Measurements from ENCODE around the gene RIMOC1. TPM values are rescaled to one million over a fixed set of nuclear protein-coding genes. Genes with fewer than 3 reads are reported as not detected.

Gene RIMOC1
- total RNA-seq, 4 donors from 2014 or later = 11.6 to 19.1 (median 12.4) TPM

GRCh38 chr5:41951224-41951623 lies 47.1 kb downstream of the RIMOC1 start:
- DNase-seq = no peak
- TF ChIP-seq, protein P1, sequence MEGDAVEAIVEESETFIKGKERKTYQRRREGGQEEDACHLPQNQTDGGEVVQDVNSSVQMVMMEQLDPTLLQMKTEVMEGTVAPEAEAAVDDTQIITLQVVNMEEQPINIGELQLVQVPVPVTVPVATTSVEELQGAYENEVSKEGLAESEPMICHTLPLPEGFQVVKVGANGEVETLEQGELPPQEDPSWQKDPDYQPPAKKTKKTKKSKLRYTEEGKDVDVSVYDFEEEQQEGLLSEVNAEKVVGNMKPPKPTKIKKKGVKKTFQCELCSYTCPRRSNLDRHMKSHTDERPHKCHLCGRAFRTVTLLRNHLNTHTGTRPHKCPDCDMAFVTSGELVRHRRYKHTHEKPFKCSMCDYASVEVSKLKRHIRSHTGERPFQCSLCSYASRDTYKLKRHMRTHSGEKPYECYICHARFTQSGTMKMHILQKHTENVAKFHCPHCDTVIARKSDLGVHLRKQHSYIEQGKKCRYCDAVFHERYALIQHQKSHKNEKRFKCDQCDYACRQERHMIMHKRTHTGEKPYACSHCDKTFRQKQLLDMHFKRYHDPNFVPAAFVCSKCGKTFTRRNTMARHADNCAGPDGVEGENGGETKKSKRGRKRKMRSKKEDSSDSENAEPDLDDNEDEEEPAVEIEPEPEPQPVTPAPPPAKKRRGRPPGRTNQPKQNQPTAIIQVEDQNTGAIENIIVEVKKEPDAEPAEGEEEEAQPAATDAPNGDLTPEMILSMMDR (IDR thresholded peaks at IDR 0.05) = no peak
- no peak for TF ChIP-seq POLR2A (IDR thresholded peaks at IDR 0.05)
- no peak overlapping the region for H3K27ac ChIP-seq

More at GRCh38 chr5:41951224-41951623, 47.1 kb downstream of the RIMOC1 start:
- no peaks in the 10 kb centered on the region for H3K36me3 ChIP-seq
- no peak overlapping the region for H3K4me3 ChIP-seq
- no peaks in the 10 kb centered on the region for H3K27me3 ChIP-seq
- H3K4me1 ChIP-seq = no peaks in the 10 kb centered on the region
- H3K9me3 ChIP-seq = no peaks in the 10 kb centered on the region

Other genes with a start within 250 kb of the RIMOC1 start
- gene OXCT1, start 33.9 kb upstream of the RIMOC1 start, total RNA-seq = 10 to 100 TPM in 2 of 4 donors, 1 to 10 TPM in 2; 6.0 to 19.8 (median 10.0) TPM
- gene FBXO4, start 20.9 kb downstream of the RIMOC1 start, total RNA-seq = 10 to 100 TPM in 1 of 4 donors, 1 to 10 TPM in 3; 7.6 to 16.5 (median 7.9) TPM